HepG2 (cell line): ENCODE measurements around the gene GSTM4. TPM values are rescaled to one million over a fixed set of nuclear protein-coding genes. Genes with fewer than 3 reads are reported as not detected.

Experiments
- AGO2 ChIP-seq: fragments of 200-400 bp; formaldehyde crosslinking; optimal IDR thresholded peaks from 2 replicates; pipeline ENCODE3; 2017; ENCODE audit warnings: mild to moderate bottlenecking, low read depth, low read length, moderate library complexity
- DBP ChIP-seq: sonication (generic); formaldehyde crosslinking; IDR thresholded peaks from 2 replicates; pipeline ENCODE4 v1.4.0; 2020; ENCODE audit warnings: missing genetic modification reagents; ENCODE audit errors: not compliant biosample characterization
- FOSL2 ChIP-seq: sonication (generic); formaldehyde crosslinking; IDR thresholded peaks from 2 replicates; pipeline ENCODE4 v1.4.0; 2020; ENCODE audit warnings: missing genetic modification reagents
- HOXA9 ChIP-seq: sonication (generic); formaldehyde crosslinking; IDR thresholded peaks from 2 replicates; pipeline ENCODE4 v1.8.1; 2022; ENCODE audit warnings: missing genetic modification reagents, mild to moderate bottlenecking, moderate library complexity, borderline replicate concordance
- NONO ChIP-seq, 2 experiments: fragments of 450-650 bp in 1 of 2; sonication (generic) in 1 of 2; formaldehyde crosslinking in 1 of 2; IDR thresholded peaks in 1 of 2; conservative IDR thresholded peaks in 1 of 2; 2 replicates each; pipeline versions ENCODE4 v1.6.1 to v1.8.0; 2017 to 2022; ENCODE audit warnings: mild to moderate bottlenecking in 1 of 2, missing genetic modification reagents in 1 of 2, moderate library complexity in 1 of 2
- PPARG ChIP-seq: conservative IDR thresholded peaks from 2 replicates; pipeline ENCODE4 v1.6.1; 2016; ENCODE audit warnings: missing biosample characterization, missing genetic modification reagents
- ZBTB26 ChIP-seq: IDR thresholded peaks from 2 replicates; pipeline ENCODE4 v1.6.1; 2016; ENCODE audit warnings: missing compliant biosample characterization, missing genetic modification reagents, borderline replicate concordance
- ZNF512 ChIP-seq: sonication (generic); formaldehyde crosslinking; IDR thresholded peaks from 2 replicates; pipeline ENCODE4 v1.4.0; 2020; ENCODE audit warnings: mild to moderate bottlenecking, missing genetic modification reagents
- ZNF574 ChIP-seq: sonication (generic); formaldehyde crosslinking; IDR thresholded peaks from 2 replicates; pipeline ENCODE4 v1.4.0; 2020; ENCODE audit warnings: missing genetic modification reagents
- ZNF598 ChIP-seq: sonication (generic); formaldehyde crosslinking; IDR thresholded peaks from 2 replicates; pipeline ENCODE4 v1.5.1; 2020; ENCODE audit warnings: mild to moderate bottlenecking, missing genetic modification reagents, borderline replicate concordance
- ZNF709 ChIP-seq: sonication (generic); formaldehyde crosslinking; IDR thresholded peaks from 2 replicates; pipeline ENCODE4 v1.5.0; 2020; ENCODE audit warnings: mild to moderate bottlenecking, missing genetic modification reagents
- polyA plus RNA-seq, 8 experiments: library from polyadenylated mRNA; depleted of rRNA in 3 of 8; stranded (reverse) in 7 of 8; unstranded in 1 of 8; fragments of >200 nt; fragmentation: Illumina TruSeq in 4 of 8; extraction: Trizol in 4 of 8; gene quantifications; 2 replicates each; pipeline versions ENCODE4 v1.2.1 to v1.2.3, GENCODE V29; 2011 to 2016; ENCODE audit warnings: low read depth in 4 of 8, missing spikeins in 1 of 8, mixed read lengths in 1 of 8; ENCODE audit not compliant: insufficient read depth in 1 of 8
- total RNA-seq, 5 experiments: library from RNA; depleted of rRNA; stranded (reverse); fragments of >200 nt; fragmentation: Illumina TruSeq; extraction: Trizol; gene quantifications; 2 replicates each; pipeline ENCODE4 v1.2.3, GENCODE V29; 2016; ENCODE audit warnings: low read depth in 1 of 5
- TF ChIP-seq, protein P1 (sequence below): sonication (generic); formaldehyde crosslinking; IDR thresholded peaks from 2 replicates; pipeline ENCODE4 v1.5.1; 2020; ENCODE audit warnings: missing genetic modification reagents, mild to moderate bottlenecking, borderline replicate concordance
- TF ChIP-seq, protein P2 (sequence below): sonication (generic); formaldehyde crosslinking; IDR thresholded peaks from 2 replicates; pipeline ENCODE4 v1.4.0; 2020; ENCODE audit warnings: missing genetic modification reagents
- TF ChIP-seq, protein P3 (sequence below): sonication (generic); formaldehyde crosslinking; IDR thresholded peaks from 2 replicates; pipeline ENCODE4 v1.5.0; 2020; ENCODE audit warnings: missing genetic modification reagents
- TF ChIP-seq, protein P4 (sequence below): sonication (generic); formaldehyde crosslinking; IDR thresholded peaks from 2 replicates; pipeline ENCODE4 v1.4.0; 2020; ENCODE audit warnings: mild to moderate bottlenecking, missing genetic modification reagents

Gene GSTM4
- total and polyA plus RNA-seq, 2 of the 13 experiments (the other 11 are each of a cell fraction or from before 2014, with no cell fraction given) = 25.3 to 40.8 TPM

DNA sequence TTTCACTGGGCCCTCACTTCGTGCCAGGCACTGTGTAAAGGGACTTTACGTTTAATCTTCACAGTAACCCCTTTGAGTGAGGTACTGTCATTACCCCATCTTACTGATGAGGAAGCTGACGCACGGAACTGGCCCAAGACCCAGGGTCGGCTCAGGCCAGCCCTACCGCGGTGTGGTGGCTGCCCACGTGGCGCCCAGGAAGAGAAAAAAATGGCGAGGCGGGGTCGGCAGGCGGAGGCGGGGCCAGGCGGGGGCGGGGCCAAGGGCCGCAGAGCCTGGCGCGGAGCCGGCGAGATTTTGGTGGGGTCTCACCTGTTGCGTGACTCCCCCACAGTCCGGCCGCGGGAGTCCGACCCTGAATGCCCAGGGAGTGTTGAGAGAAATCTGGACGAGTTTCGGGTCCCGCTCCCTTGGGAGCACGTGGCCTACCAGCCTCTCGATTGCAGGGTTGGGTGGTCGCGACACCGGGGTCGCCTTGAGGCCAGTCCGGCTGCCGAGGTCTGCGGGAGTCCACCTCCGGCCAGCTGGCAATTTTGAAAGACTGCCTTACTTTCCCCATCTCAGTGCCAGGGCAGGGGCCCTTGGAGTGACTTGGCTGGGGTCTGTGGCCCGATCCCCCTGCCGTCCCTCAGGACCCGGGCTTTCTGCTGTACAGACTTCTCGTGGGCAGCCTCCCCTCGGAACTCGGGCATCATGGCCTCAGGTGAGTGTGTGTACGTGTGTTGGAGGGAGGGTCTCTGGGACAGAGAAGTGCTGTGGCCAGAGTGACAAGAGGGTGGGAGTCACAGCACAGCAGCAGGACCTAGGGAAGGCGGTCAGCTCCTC is 36.1 kb upstream of the GSTM4 start, which contains the start of the genes AMPD2 and GNAT2 (continued):
- TF ChIP-seq, protein P1, sequence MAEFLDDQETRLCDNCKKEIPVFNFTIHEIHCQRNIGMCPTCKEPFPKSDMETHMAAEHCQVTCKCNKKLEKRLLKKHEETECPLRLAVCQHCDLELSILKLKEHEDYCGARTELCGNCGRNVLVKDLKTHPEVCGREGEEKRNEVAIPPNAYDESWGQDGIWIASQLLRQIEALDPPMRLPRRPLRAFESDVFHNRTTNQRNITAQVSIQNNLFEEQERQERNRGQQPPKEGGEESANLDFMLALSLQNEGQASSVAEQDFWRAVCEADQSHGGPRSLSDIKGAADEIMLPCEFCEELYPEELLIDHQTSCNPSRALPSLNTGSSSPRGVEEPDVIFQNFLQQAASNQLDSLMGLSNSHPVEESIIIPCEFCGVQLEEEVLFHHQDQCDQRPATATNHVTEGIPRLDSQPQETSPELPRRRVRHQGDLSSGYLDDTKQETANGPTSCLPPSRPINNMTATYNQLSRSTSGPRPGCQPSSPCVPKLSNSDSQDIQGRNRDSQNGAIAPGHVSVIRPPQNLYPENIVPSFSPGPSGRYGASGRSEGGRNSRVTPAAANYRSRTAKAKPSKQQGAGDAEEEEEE (CRISPR knock-in tag) = no peak
- TF ChIP-seq ZNF512 (CRISPR knock-in tag) (no peak), AGO2 (peak; percentile 75), HOXA9 (CRISPR knock-in tag) (no peak), ZNF709 (CRISPR knock-in tag) (no peak), ZNF598 (no peak), DBP (CRISPR knock-in tag) (peak; percentile 57), PPARG (CRISPR knock-in tag) (no peak), ZNF574 (CRISPR knock-in tag) (peak; percentile 28; the same call in 1 of the 2 replicates), FOSL2 (CRISPR knock-in tag) (peak; percentile 23; the same call in 1 of the 2 replicates), ZBTB26 (CRISPR knock-in tag) (peak; percentile 37; the same call in 1 of the 2 replicates), NONO (IDR thresholded peaks at IDR 0.05) (no peak), NONO (CRISPR knock-in tag; conservative IDR thresholded peaks at IDR 0.05) (peak; percentile 40)
- TF ChIP-seq, protein P2, sequence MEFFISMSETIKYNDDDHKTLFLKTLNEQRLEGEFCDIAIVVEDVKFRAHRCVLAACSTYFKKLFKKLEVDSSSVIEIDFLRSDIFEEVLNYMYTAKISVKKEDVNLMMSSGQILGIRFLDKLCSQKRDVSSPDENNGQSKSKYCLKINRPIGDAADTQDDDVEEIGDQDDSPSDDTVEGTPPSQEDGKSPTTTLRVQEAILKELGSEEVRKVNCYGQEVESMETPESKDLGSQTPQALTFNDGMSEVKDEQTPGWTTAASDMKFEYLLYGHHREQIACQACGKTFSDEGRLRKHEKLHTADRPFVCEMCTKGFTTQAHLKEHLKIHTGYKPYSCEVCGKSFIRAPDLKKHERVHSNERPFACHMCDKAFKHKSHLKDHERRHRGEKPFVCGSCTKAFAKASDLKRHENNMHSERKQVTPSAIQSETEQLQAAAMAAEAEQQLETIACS (CRISPR knock-in tag) = peak; percentile 34; the same call in 1 of the 2 replicates
- TF ChIP-seq, protein P3, sequence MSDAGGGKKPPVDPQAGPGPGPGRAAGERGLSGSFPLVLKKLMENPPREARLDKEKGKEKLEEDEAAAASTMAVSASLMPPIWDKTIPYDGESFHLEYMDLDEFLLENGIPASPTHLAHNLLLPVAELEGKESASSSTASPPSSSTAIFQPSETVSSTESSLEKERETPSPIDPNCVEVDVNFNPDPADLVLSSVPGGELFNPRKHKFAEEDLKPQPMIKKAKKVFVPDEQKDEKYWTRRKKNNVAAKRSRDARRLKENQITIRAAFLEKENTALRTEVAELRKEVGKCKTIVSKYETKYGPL (CRISPR knock-in tag) = 0 out of 2 replicates have a peak, but pooled peaks have one; percentile 24
- TF ChIP-seq, protein P4, sequence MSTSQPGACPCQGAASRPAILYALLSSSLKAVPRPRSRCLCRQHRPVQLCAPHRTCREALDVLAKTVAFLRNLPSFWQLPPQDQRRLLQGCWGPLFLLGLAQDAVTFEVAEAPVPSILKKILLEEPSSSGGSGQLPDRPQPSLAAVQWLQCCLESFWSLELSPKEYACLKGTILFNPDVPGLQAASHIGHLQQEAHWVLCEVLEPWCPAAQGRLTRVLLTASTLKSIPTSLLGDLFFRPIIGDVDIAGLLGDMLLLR (CRISPR knock-in tag) = peak; percentile 79; the same call in 1 of the 2 replicates
